ENCODE measurements around the gene UBAC2. TPM values are rescaled to one million over a fixed set of nuclear protein-coding genes. Genes with fewer than 3 reads are reported as not detected.

The UBAC2 gene
- total and polyA plus RNA-seq, 2 of the 8 experiments (the other 6 are each of a cell fraction or from before 2014, with no cell fraction given) = 75.9 to 76.9 TPM

- Histone ChIP-seq H3K23ac (ENCODE audit: insufficient read length) (no peak overlapping the region), H4K8ac (ENCODE audit: extremely low read depth, insufficient read depth, low read length) (no peak overlapping the region), H3K9me3 (ENCODE audit: insufficient read depth in 2 of 2, low read depth in 1 of 2, low read length in 1 of 2) (peaks cover 0 to 8% of the 10 kb centered on the region in 2 experiments; a peak in 1 of 4 replicates), H3K18ac (ENCODE audit: extremely low read depth, low read length) (no peak overlapping the region), H3K36me3 (ENCODE audit: control insufficient read depth in 2 of 4, insufficient read depth in 4 of 4, low read length in 3 of 4) (no peaks in the 10 kb centered on the region; a peak in 1 of 8 replicates), H3K4me2 (ENCODE audit: insufficient read depth in 1 of 2, low read depth in 2 of 2, low read length in 2 of 2) (no peak overlapping the region), H2BK15ac (ENCODE audit: low read length) (no peak overlapping the region), H4K5ac (ENCODE audit: insufficient read length, low read depth, low read length) (no peak overlapping the region), H3K4me1 (replicated peaks in 1 of 4; ENCODE audit: control insufficient read depth in 3 of 4, insufficient read depth in 4 of 4, low read length in 3 of 4) (peaks cover 0 to 13% (median 8%) of the 10 kb centered on the region in 4 experiments; a peak in 5 of 7 replicates), H2AK5ac (ENCODE audit: low read depth, low read length) (no peak overlapping the region), H4K91ac (replicated peaks; ENCODE audit: insufficient read length, low read length) (no peak overlapping the region), H2BK12ac (ENCODE audit: low read depth, low read length) (no peak overlapping the region), H3K9ac (replicated peaks in 1 of 4; ENCODE audit: extremely low read depth in 1 of 4, low read depth in 3 of 4, low read length in 3 of 4) (no peak overlapping the region), H3K27ac (ENCODE audit: low read depth, low read length) (no peak overlapping the region), H3K79me1 (ENCODE audit: low read depth, low read length) (no peaks in the 10 kb centered on the region), H3K14ac (ENCODE audit: insufficient read length) (no peak overlapping the region), H3K23me2 (ENCODE audit: low read depth, low read length) (peaks cover 6% of the 10 kb centered on the region; the same call in 1 of the 2 replicates), H3K79me2 (ENCODE audit: control insufficient read depth in 1 of 2, insufficient read depth in 2 of 2, low read length in 2 of 2) (no peaks in the 10 kb centered on the region), H2AFZ (ENCODE audit: low read length) (no peak overlapping the region), H2BK5ac (ENCODE audit: low read depth, low read length) (no peak overlapping the region), H4K20me1 (replicated peaks in 1 of 2; ENCODE audit: control insufficient read depth in 1 of 2, insufficient read depth in 2 of 2, low read length in 2 of 2) (peaks cover 0 to 7% of the 10 kb centered on the region in 2 experiments), H2BK20ac (ENCODE audit: low read length) (no peak overlapping the region), H3K56ac (replicated peaks; ENCODE audit: insufficient read length, low read depth, low read length) (no peak overlapping the region), H2BK120ac (replicated peaks; ENCODE audit: low read depth, low read length) (no peak overlapping the region), H3K4ac (replicated peaks; ENCODE audit: insufficient read length, low read depth, low read length) (no peak overlapping the region), H3K27me3 (replicated peaks in 1 of 4; ENCODE audit: control insufficient read depth in 3 of 4, extremely low read depth in 1 of 4, insufficient read depth in 3 of 4, low read length in 3 of 4) (no peaks in the 10 kb centered on the region; a peak in 2 of 7 replicates), H3K4me3 (ENCODE audit: extremely low read depth in 1 of 4, insufficient read depth in 2 of 4, low read depth in 3 of 4, low read length in 4 of 4) (no peak overlapping the region)
- ChIA-PET POLR2A (ENCODE audit: partially characterized antibody) (interaction anchor here (1.4 kb wide), 1 partner anchor 89 kb away, joined by 4 read pairs; no protein-coding TSS in a partner anchor), CTCF (ENCODE audit: partially characterized antibody) (interaction anchor here (0.8 to 6.8 kb wide), 6 partner anchors 12 to 139 kb away, joined by 3 to 47 read pairs (median 4); no protein-coding TSS in a partner anchor)
- DNase-seq (ENCODE audit: low read depth in 1 of 2, low spot score in 2 of 2) (no peak), FAIRE-seq (no peak)
- 79 to 100% methylated on average over 1 of the region's 1 CpG for WGBS, 2 experiments (ENCODE audit: extremely low coverage in 1 of 2, insufficient coverage in 1 of 2, insufficient read length in 1 of 2, insufficient replicate concordance in 2 of 2, low coverage in 1 of 2, low lambda C conversion rate in 2 of 2, missing lambda C conversion rate in 1 of 2)
- TF ChIP-seq RXRA (IDR thresholded peaks at IDR 0.05; ENCODE audit: insufficient read depth, low read depth, low read length) (no peak), BCL11A (IDR thresholded peaks at IDR 0.05; ENCODE audit: low read depth in 2 of 2, low read length in 2 of 2) (no peak), RBBP5 (IDR thresholded peaks at IDR 0.05; ENCODE audit: borderline replicate concordance, low read depth, low read length) (no peak), USF2 (IDR thresholded peaks at IDR 0.05; ENCODE audit: low read length) (no peak), RAD21 (IDR thresholded peaks at IDR 0.05 in 1 of 2, conservative IDR thresholded peaks at IDR 0.05 in 1 of 2; ENCODE audit: low read depth in 2 of 2, low read length in 2 of 2) (no peak)
These were observed 212.2 kb downstream of the UBAC2 start for GRCh38 chr13:99412856-99413255.
